HL-60 (cell line): Measurements from ENCODE around the gene CST9L.

Experiments used
- DNase-seq, 2 experiments: peaks; one replicate each; pipeline ENCODE4 v3.0.0-alpha.2; 2010 to 2020; ENCODE audit warnings: low read depth in 1 of 2, low spot score in 1 of 2
- H3K27ac ChIP-seq: fragments of 250-450 bp; sonication (Bioruptor Pico); replicated peaks from 2 replicates; pipeline ENCODE4 v1.5.1; 2020; ENCODE audit warnings: mild to moderate bottlenecking, moderate library complexity
- H3K27me3 ChIP-seq: fragments of 250-450 bp; sonication (Bioruptor Pico); 2 replicates; pipeline ENCODE4 v1.5.1; 2021; ENCODE audit warnings: mild to moderate bottlenecking, moderate library complexity; ENCODE audit not compliant: insufficient read depth, poor library complexity, severe bottlenecking
- H3K4me3 ChIP-seq: replicated peaks from 2 replicates; pipeline ENCODE4 v1.5.1; 2011; ENCODE audit warnings: mild to moderate bottlenecking, control low read depth, low read length; ENCODE audit not compliant: insufficient read depth
- CTCF ChIP-seq: IDR thresholded peaks from one replicate; pipeline ENCODE4 v1.5.1; 2011; ENCODE audit warnings: low read length, control low read depth, inconsistent platforms; ENCODE audit not compliant: insufficient read depth
- GABPA ChIP-seq: IDR thresholded peaks from 2 replicates; pipeline ENCODE4 v1.6.1; 2012; ENCODE audit warnings: low read depth
- POLR2AphosphoS5 ChIP-seq: IDR thresholded peaks from 2 replicates; pipeline ENCODE4 v1.6.1; 2012; ENCODE audit warnings: low read depth
- REST ChIP-seq: IDR thresholded peaks from 2 replicates; pipeline ENCODE4 v1.6.1; 2012; ENCODE audit warnings: low read depth; ENCODE audit not compliant: insufficient replicate concordance
- SPI1 ChIP-seq: IDR thresholded peaks from 2 replicates; pipeline ENCODE4 v1.6.1; 2012; ENCODE audit warnings: low read depth, mild to moderate bottlenecking, borderline replicate concordance

The CST9L gene

GRCh38 chr20:23587631-23588030 is 19.3 kb upstream of the CST9L start:
- H3K27me3 ChIP-seq = no peaks in the 10 kb centered on the region
- H3K27ac ChIP-seq = no peak overlapping the region
- TF ChIP-seq REST (no peak), GABPA (no peak), CTCF (no peak), POLR2AphosphoS5 (no peak), SPI1 (no peak)

GRCh38 chr20:23586735-23587525 is 18.6 kb upstream of the CST9L start:
- no peak for DNase-seq
- TF ChIP-seq SPI1 (no peak), POLR2AphosphoS5 (no peak), CTCF (no peak), GABPA (no peak)
- Histone ChIP-seq H3K4me3 (no peak overlapping the region), H3K27me3 (no peaks in the 10 kb centered on the region), H3K27ac (no peak overlapping the region)

More at GRCh38 chr20:23587631-23588030, 19.3 kb upstream of the CST9L start:
- no peak overlapping the region for H3K4me3 ChIP-seq
- no peak for DNase-seq

GRCh38 chr20:23585808-23586734 is 17.8 kb upstream of the CST9L start:
- H3K4me3 ChIP-seq = no peak overlapping the region
- H3K27ac ChIP-seq = no peak overlapping the region
- H3K27me3 ChIP-seq = no peaks in the 10 kb centered on the region
- TF ChIP-seq POLR2AphosphoS5 (no peak), CTCF (no peak), GABPA (no peak), REST (no peak), SPI1 (no peak)
- no peak for DNase-seq
